GM12878 (cell line): ENCODE measurements around the gene ENDOV.

Source experiments
- POLR2AphosphoS5 ChIP-seq: IDR thresholded peaks from 2 replicates; pipeline ENCODE4 v1.6.1; 2011; ENCODE audit warnings: mild to moderate bottlenecking, low read length, inconsistent platforms
- TAF1 ChIP-seq: IDR thresholded peaks from 2 replicates; pipeline ENCODE4 v1.6.1; 2011; ENCODE audit warnings: mild to moderate bottlenecking, low read depth, low read length, borderline replicate concordance

- no peak for TF ChIP-seq TAF1
- TF ChIP-seq POLR2AphosphoS5: no peak
These were observed 8.0 kb downstream of the ENDOV start for GRCh38 chr17:80422981-80423380.
